Astrocyte (in vitro differentiated cells and primary cell): Measurements from ENCODE around the gene GPSM3.

ENCODE experiments used
- EZH2 ChIP-seq: IDR thresholded peaks from 2 replicates; pipeline ENCODE4 v1.6.1; 2012; ENCODE audit warnings: mild to moderate bottlenecking, low read length, inconsistent platforms; ENCODE audit not compliant: insufficient read depth
- TF ChIP-seq, protein P1 (sequence below): IDR thresholded peaks from 2 replicates; pipeline ENCODE4 v1.5.1; 2011; ENCODE audit warnings: low read depth, mild to moderate bottlenecking, inconsistent platforms, low read length, moderate library complexity; ENCODE audit not compliant: insufficient read depth

DNA sequence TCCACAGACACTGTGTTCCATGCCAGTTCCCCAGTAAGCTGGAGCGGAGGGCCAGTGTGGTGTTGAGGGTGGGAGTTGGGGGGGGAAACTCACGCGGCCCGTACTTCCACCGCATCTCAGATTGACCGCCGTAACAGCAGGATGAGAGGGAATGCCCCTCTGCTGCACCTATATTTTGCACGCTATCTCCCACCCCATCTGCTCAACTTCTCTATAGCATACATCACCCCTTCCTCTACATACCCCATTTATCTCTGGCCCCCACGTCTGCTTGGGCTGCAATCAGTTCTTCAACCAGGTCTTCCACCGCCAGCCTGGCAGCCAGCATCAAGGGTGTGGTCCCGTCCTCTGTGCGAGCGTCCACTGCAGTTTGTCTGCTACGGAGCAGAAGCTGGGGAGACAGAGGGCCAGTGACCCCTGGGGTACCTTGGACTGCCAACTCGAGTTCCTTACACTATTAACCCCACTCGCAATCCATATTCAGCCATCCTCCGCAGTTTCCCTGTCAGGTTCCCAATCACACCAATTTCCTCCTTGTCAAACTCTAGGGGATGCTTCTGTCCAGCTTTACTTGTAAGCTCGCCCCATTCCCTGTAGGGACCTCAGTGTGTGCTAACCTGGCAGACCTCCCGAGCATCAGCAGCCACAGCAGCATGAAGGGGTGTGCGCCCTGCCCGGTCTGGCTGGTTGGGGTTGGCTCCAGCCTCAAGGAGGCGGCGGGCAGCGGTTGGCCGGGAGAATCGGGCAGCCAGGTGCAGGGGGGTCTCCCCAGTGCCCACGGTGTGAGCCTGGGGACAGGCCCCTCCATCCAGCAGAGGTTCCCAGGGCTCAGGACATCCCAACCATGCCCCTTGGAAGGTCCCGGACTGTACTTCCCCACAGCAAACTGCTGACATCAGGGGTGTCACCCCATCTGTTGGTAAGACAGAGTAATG, 4.5 kb upstream of the GPSM3 start:
- TF ChIP-seq, protein P1, sequence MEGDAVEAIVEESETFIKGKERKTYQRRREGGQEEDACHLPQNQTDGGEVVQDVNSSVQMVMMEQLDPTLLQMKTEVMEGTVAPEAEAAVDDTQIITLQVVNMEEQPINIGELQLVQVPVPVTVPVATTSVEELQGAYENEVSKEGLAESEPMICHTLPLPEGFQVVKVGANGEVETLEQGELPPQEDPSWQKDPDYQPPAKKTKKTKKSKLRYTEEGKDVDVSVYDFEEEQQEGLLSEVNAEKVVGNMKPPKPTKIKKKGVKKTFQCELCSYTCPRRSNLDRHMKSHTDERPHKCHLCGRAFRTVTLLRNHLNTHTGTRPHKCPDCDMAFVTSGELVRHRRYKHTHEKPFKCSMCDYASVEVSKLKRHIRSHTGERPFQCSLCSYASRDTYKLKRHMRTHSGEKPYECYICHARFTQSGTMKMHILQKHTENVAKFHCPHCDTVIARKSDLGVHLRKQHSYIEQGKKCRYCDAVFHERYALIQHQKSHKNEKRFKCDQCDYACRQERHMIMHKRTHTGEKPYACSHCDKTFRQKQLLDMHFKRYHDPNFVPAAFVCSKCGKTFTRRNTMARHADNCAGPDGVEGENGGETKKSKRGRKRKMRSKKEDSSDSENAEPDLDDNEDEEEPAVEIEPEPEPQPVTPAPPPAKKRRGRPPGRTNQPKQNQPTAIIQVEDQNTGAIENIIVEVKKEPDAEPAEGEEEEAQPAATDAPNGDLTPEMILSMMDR: no peak
- no peak for TF ChIP-seq EZH2
